GM12892 (cell line): ENCODE measurements around the gene GLIPR1L1.

Experiments used
- POLR2A ChIP-seq: IDR thresholded peaks from 2 replicates; pipeline ENCODE4 v1.6.1; 2011; ENCODE audit warnings: low read depth, low read length, control low read depth
- POLR2AphosphoS5 ChIP-seq: IDR thresholded peaks from 2 replicates; pipeline ENCODE4 v1.6.1; 2011; ENCODE audit warnings: low read depth, low read length, control low read depth

DNA sequence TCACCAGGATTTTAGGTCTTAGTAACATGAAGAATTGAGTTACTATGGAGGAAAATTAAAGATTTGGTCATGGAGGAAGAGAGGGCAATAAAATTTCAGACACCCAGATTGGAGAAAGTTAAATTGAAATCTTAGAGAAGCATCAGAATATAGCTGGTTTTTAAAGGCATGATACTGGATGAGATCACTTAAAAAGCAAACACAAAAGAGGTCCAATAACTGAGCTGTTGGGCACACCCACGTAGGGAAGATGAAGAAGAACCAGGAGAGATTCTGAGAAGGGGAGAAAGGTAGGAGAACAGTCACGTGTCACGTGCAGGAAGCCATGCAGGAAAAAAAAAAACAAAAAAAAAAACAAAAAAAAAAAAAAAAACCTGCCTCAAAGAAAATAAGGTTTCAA lies 23.1 kb upstream of the GLIPR1L1 start:
- TF ChIP-seq POLR2A (no peak), POLR2AphosphoS5 (no peak)
